DOHH2 (cell line): ENCODE results near the gene GUCA2B.

Experiments
- EZH2phosphoT487 ChIP-seq: fragments of 200-600 bp; sonication (generic); IDR thresholded peaks from 2 replicates; pipeline ENCODE4 v1.6.1; 2017; ENCODE audit warnings: borderline replicate concordance, mild to moderate bottlenecking, antibody characterized with exemption, low read length, moderate library complexity, mixed read lengths
- TF ChIP-seq, protein P1 (sequence below): fragments of 200-600 bp; sonication (generic); IDR thresholded peaks from one replicate; pipeline ENCODE4 v1.5.1; 2014; ENCODE audit warnings: antibody characterized with exemption, mild to moderate bottlenecking, low read depth, low read length; ENCODE audit not compliant: poor library complexity, severe bottlenecking

DNA sequence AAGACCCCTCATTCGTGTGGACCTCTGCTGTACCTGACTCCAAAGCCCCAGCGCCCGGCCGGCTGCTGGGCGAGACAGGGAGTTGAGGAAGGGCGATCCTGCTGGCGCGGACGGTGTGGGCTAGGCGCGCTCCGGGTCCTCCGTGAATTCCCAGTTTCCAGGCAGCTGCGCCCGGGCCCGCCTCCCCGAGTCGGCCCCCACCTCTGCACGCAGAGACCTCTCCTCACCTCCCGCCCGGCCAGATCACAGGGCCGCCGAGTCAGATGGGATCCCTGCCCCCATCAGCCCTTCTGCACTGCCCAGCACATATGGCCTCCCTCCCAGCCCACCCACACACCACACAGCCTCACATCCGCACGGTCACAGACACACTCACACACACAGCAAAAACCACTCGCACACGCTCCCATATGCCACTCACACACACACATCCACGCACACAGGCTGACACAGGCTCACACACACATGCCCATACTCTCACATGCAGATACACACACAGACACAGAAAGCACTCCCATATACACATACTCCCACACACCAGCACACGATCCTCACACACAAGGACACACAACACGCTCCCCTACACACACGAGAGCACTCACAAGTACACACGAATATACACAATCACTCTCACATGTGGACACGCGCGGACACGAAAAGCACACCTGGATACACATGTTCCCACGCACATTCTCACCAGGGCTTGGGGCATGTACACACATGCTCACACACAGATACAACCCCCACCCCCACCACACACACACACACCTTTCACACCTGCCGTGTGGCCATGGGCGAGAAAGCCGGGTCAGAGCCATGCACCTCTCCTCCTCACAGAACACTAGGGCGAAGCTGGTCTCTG, 7.2 kb upstream of the GUCA2B start:
- TF ChIP-seq, protein P1, sequence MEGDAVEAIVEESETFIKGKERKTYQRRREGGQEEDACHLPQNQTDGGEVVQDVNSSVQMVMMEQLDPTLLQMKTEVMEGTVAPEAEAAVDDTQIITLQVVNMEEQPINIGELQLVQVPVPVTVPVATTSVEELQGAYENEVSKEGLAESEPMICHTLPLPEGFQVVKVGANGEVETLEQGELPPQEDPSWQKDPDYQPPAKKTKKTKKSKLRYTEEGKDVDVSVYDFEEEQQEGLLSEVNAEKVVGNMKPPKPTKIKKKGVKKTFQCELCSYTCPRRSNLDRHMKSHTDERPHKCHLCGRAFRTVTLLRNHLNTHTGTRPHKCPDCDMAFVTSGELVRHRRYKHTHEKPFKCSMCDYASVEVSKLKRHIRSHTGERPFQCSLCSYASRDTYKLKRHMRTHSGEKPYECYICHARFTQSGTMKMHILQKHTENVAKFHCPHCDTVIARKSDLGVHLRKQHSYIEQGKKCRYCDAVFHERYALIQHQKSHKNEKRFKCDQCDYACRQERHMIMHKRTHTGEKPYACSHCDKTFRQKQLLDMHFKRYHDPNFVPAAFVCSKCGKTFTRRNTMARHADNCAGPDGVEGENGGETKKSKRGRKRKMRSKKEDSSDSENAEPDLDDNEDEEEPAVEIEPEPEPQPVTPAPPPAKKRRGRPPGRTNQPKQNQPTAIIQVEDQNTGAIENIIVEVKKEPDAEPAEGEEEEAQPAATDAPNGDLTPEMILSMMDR, result no peak
- no peak for TF ChIP-seq EZH2phosphoT487
